ENCODE measurements around the gene PDK2.

PDK2 gene

DNA sequence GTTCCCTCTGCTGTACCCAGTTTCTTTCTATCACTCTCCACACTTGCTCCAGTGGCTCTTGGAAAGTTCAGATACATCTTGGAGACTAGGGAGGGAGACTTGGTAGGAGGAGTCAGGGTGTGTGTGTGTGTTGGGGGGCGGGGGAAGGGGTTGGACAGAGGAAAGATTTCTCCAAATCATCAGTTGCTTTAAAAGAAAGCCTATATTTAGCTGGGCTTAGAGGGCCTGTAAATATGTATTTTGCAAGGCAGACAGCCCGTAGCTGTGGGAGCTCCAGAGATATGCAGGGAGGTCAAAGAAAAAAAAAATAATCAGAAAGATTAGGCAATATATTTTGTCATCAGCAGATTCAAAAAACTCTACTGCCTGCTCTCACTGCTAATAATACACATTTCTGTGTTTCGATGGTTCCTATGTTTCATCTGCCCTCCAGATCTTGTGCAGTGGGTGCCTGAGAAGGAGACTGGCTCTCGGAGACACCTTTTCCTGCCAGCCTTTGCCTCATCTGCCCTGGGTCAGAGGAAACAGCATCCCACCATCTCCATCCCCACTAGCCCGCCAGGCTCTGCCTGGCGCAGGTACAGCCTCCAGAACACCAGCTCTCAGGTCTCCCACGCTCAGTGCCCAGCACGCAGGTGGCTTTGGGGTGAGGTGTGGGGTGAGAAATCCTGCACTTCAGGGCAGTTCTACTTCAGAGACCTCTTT lies 60.1 kb downstream of the PDK2 start:
- H3K4me3 Mint-ChIP-seq: peak overlapping the region; percentile 48 to 81 (median 74)
- H3K27me3 Mint-ChIP-seq (ENCODE audit: low read depth): peaks cover 4% of the 10 kb centered on the region
- H3K27ac Mint-ChIP-seq: peak overlapping the region; percentile 92 to 99 (median 99)
- peaks cover 18% of the 10 kb centered on the region for H3K4me1 Mint-ChIP-seq
- TF ChIP-seq, protein P1, sequence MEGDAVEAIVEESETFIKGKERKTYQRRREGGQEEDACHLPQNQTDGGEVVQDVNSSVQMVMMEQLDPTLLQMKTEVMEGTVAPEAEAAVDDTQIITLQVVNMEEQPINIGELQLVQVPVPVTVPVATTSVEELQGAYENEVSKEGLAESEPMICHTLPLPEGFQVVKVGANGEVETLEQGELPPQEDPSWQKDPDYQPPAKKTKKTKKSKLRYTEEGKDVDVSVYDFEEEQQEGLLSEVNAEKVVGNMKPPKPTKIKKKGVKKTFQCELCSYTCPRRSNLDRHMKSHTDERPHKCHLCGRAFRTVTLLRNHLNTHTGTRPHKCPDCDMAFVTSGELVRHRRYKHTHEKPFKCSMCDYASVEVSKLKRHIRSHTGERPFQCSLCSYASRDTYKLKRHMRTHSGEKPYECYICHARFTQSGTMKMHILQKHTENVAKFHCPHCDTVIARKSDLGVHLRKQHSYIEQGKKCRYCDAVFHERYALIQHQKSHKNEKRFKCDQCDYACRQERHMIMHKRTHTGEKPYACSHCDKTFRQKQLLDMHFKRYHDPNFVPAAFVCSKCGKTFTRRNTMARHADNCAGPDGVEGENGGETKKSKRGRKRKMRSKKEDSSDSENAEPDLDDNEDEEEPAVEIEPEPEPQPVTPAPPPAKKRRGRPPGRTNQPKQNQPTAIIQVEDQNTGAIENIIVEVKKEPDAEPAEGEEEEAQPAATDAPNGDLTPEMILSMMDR (IDR thresholded peaks at IDR 0.05; ENCODE audit: unreplicated experiment in 3 of 3): no peak
- no peaks in the 10 kb centered on the region for H3K36me3 Mint-ChIP-seq (ENCODE audit: low read depth)
- H3K9me3 Mint-ChIP-seq: no peaks in the 10 kb centered on the region

DNA sequence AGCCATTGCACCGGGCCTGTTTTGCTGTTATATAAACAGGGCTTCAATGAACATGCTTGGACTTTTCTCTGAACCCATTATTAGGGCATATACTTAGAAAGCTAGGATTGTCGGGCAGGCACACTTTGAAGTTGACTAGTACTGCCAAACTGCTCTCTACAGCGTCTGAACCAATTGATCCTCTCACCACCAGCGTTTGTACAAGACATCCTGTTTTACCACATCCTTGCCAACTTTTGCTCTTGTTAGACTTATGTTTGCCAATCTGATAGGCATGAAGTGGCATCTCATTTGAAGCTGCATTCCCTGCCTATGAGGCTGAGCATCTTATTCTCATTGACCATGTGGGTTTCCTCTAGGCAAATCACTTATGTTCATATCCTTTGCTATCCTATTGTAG lies 62.7 kb downstream of the PDK2 start:
- no peak overlapping the region for H3K4me3 Mint-ChIP-seq
- TF ChIP-seq, protein P1 (IDR thresholded peaks at IDR 0.05; ENCODE audit: unreplicated experiment in 3 of 3): no peak

DNA sequence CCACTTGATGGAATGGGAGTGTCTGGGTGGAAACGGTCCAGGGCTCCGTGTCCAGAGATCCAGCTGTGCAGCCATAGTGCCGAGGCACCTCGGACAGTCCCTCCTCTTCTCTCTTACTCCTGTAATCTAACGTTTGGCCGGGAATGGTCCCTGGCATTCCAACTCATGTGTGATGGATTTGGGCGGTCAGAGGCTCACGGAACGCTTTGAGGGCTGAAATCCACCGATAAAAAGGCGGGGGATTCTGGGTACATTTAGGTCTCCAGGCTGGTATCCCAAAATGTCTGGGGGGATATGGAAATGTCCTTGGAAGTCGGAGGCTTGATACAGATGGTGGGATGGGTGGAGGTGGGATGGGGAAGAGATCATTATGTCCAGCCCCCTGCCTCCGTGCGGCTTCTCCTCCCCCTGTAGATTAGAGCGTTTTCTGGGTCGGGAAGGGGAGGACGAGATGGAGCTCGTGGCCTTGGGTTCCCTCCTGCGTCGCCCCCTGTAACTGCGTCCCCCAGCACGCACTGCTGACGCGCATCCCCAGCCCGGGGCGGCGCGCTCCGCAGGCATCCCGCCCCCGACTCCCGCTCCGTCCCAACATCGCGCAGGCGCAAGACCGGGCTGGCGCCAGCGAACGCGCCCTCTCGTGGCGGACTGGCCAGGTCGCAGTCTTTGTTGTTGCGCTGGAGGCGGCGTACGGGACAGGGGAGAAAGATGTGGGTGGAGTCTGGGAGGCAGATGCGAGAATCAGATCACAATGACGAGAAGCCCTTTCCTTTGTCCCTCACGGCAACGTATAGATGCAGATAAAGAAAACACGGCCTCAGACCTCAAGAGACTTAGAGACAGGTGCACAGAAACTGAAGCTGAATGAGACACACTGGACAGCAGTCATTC lies 66.1 kb downstream of the PDK2 start:
- H3K9me3 Mint-ChIP-seq: no peaks in the 10 kb centered on the region
- peak overlapping the region; percentile 69 to 92 (median 78) for H3K27ac Mint-ChIP-seq
- no peaks in the 10 kb centered on the region for H3K36me3 Mint-ChIP-seq (ENCODE audit: low read depth)
- H3K4me1 Mint-ChIP-seq: peaks cover 29% of the 10 kb centered on the region
- H3K27me3 Mint-ChIP-seq (ENCODE audit: low read depth): no peaks in the 10 kb centered on the region
- TF ChIP-seq, protein P1 (IDR thresholded peaks at IDR 0.05; ENCODE audit: unreplicated experiment in 3 of 3): peak; percentile 93 to 96 (median 95)
- peak overlapping the region; percentile 86 to 88 (median 87) for H3K4me3 Mint-ChIP-seq

More for the DNA sequence above, 62.7 kb downstream of the PDK2 start:
- H3K27me3 Mint-ChIP-seq (ENCODE audit: low read depth): no peaks in the 10 kb centered on the region
- H3K4me1 Mint-ChIP-seq: peaks cover 25% of the 10 kb centered on the region
- no peaks in the 10 kb centered on the region for H3K36me3 Mint-ChIP-seq (ENCODE audit: low read depth)
- no peaks in the 10 kb centered on the region for H3K9me3 Mint-ChIP-seq
- peak overlapping the region in 2 of 3 experiments; percentile 9 to 79 for H3K27ac Mint-ChIP-seq
